ENCODE measurements around the gene CGNL1.

Gene CGNL1

DNA sequence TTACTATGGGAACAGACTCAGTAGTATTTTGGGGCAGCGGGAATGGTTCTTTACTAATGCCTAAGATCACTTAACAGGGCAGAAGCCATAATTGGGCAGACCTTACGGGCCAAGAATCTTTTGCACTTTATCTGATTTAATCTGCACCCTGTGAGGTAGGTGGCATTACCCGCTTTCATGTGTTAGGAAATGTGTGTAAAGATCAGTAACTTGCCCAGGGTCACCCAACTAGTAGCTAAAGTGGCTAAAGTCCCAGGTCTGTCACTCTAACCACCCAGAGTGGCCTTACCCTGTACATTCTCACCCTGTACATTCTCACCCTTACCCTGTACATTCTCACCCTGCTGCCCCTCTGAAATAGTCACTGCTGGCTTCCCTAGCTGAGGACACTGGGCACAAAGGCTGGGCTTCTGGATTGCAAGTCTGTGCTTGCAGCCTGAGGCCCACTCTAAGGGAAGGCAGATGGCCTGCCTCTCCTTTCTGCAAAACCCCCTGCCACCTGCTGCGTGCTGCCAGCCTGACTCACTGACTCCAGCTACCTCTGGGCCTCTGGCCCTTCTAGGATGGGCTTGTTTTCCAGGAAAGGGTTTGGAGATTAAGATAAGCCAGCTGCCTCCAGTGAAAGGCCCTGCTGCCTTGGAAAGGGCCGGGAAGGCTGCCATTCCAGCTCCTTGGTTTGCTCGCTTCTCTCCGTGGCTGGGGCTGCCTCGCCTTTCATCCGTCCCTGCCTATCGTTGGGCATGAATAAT lies 177.9 kb downstream of the CGNL1 start:
- no peak for DNase-seq

DNA sequence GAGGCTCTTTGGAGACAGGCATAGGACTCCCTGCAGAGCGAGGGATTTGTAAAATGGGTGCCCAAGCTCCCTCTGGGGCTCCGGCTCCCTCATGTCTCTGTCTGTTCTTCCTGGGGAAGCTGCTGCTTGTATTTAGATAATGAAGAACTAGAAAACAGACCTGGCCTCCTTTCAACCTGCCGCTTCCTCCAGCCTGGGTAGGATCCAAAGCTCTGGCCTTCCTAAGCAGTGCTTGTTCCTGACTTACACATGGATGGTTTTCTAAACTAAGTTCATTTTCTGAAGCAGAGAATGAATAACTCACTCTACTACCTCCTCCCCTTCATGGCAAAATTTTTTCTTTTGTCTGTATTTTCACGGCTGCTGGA lies 178.5 kb downstream of the CGNL1 start:
- DNase-seq, result no peak

DNA sequence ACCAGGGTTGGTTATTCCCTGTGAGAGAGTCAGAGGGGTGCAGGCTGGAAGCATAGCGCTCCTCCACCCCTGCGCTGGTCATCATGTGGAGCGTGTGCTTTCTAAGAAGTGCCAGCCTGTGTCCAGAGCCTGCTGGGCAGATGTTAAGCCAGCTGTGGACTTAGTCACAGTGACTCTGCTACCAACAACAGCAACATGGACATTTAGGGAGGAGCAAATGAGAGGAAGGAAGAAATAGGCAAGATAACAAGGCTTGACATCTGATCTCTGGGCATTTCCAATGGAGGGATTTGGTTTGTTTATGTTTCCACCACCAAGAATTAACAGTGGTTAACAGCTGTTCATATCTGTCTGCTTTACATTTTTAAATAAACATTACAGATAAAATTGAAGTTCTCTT lies 179.0 kb downstream of the CGNL1 start:
- no peak for DNase-seq

DNA sequence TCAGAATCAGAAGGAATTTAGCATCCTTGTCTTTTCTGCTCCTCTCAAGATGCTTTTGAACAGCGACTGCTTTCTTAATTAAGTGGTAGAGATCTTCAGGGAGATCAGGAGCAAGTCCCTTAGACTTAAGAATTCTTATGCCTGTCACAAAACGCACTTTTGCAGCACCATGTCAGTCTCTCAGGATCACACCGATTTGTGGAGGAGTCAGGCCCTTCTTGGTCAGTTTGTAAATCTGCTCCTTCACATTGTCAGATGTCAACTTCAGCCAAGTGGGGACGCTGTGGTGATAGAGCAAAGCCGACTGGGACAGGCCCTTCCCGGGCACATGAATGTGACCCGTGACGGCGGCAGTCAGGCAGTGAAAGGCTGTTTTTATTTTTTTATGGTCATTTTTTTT lies 179.7 kb downstream of the CGNL1 start:
- DNase-seq, result no peak

DNA sequence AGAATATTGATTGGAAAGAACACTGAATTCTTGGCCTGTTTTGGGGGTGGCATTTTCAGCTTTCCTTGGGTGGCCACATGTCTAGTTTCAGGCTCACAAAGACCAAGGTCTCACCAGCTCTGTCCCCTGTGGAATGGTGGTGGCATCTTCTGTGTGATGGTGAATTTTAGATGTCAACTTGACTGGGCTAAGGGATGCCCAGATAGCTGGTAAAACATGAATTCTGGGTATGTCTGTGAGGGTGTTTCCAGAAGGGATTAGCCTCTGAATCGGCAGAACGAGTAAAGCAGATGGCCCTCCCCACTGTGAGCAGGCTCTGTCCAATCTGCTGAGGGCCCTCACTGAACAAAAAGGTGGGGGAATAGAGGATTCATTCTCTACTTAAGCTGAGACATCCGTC lies 181.0 kb downstream of the CGNL1 start:
- DNase-seq, result no peak

DNA sequence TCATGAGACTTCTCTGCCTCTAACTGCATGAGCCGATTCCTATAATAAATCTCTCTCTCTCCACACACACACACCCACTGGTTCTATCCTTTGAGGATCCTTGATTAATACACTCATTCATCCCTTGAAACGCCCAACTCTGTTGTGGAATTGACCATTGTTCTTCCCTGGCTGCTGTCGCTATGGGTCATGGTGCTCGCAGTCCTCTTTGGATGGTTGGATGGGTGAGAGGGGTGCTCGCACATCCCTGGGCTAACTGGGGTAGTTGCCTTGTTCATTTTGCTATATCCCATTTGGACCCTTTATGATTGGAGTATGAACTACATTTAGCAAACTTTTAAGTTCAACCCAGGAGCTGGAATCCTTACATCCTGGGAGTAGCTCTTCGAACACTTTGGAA lies 181.5 kb downstream of the CGNL1 start:
- DNase-seq, result no peak

DNA sequence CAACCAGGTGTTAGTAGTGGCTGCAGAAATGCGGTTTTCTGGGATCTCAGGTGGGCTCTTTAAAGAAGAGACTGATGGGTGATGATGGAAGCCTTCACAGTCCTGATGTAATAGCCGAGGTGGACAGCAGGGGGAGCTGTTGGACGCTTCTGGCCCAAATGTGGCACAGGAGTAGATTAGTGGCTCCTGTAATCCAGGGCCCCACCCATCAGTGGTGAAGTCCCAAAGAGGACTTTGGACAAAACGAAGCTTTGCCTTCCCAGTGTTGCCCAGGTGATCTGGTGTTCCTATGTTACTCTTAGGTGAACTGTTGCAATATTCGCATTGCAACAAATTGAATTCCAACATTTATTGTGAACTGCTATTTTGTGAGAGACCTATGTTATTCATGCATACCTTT lies 183.6 kb downstream of the CGNL1 start:
- DNase-seq, result peak; percentile 86 to 87

DNA sequence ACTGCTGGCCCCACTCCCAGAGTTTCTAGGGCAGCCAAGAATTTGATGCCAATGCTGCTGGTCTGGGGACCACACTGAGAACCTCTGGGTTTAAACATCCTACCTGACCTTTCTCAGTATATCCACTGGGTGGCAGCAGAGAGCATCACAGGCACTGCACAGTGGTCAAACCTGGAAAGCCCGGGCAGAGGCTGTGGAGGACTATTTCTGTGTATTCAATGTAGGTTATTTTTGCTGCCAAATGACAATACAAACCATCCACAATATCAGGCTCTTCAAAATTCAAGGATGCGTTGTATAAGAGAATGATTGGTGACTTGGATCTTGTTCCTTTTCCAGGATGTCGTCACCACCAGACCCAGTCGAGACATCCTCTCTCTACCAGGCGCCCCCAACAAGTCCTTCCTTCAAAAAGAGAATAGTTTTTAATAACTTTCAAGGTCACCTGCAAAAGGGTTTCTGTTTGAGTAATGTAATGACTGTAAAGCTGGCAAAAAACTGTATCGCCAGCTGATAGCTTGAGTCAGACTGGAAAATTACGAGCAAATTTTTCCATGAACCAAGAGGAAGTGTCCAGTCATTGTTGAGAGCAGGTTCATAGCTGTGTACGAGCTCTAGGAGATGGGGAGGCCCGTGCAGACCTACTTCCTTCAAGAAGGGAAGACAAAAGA lies 184.9 kb downstream of the CGNL1 start:
- peak; percentile 58 to 69 for DNase-seq

DNA sequence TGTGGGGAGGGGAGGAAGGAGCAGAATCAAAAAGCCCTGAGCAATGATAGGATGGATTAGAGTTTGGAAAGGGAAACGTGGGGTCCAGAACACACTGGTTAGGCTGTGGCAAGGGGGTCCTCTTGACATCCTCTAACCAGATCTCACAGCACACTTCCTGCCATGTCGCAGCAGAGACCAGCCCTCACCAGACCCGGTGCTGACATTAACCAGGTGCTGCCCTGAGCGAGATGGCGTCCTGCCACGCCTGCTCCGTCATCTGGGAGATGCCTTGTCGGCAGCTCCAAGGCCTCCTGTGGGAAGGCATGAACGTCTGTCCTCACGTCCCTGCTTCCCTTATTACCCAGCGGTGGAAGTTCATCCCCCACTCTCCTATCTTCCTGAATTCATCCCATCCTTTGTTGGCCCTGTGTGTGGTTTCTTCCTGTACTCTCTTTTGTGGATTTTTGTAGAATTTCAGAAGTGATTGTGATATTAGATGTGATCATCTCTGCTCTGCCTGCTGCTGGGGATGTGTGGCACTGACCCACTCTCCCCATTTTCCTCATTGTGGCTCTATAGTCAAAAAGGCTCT lies 186.0 kb downstream of the CGNL1 start:
- DNase-seq, result no peak

DNA sequence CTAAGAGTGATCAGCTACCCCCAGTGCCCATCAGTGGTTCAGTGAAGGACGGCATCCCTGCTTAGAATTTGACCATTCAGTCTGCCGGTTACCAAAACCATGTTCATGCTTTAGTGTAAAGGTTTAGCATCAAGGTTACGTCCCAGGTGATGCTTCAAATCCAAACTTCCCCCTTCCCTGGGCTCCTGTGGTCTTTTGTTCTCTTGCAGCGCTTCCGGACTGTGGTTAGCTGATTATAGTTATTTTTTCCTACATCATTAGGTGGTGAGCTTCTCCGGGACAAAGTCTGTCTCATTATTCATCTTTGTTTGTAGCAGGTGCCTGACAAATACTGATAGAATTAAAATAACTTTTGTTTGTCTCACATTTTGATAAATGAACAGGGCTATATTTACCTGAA lies 187.1 kb downstream of the CGNL1 start:
- DNase-seq, result no peak

DNA sequence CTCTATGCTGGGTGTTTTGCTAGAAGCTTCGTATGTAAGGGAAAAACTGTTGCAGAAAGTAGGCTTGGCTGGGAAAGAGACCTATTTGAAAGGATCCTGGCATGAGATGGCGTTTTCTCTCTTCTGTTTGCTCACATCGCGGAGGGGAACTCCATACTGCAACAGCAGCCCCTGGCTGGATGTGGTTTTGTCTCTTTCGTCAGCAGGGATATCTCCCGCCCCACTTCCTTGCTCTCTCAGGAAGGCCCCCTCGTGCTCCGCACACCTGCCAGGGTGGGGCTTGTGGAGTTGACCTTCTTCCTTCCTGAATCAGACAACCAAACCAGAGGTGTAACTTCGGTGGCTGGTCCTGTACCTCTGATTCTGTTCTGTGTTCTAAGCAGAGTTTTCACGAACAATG lies 189.0 kb downstream of the CGNL1 start:
- peak; percentile 15 to 22 for DNase-seq

DNA sequence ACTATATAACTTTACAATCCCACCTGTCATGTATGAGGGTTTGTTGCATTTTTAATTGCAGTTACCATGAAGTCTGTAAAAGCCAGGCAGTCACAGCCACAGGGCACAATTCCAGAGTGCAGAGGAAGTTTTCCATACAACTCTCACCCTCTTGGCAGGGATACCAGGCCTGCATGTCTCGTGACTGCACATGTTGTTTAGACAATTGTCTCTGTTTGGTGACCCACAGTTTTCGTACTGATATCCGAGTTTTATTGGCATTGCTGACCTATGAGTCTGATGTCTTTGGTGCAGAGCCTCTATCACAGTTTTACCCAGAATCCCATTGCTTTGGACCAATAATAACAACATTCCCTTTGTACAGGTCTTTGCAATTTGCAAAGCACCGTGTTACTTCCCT lies 190.5 kb downstream of the CGNL1 start:
- DNase-seq, result no peak

DNA sequence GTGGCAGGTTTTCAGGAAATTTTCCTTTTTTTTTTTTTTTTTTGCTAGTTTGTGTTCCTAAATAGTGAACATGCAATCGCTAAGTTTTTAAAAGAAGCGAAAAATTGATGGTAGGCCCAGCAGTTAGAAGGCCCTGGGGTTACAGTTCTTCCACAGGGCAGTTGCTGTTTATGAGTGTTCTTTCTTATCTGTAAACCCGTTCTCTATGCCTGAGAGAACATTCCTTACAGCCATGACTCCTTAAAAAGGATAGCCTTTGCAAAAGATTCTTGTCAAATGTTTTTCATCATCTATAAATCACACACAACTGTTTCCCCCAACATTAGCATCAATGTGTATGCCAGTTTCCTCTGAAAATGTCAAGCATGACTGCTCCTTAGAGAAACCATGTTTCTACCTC lies 191.6 kb downstream of the CGNL1 start:
- no peak for DNase-seq

DNA sequence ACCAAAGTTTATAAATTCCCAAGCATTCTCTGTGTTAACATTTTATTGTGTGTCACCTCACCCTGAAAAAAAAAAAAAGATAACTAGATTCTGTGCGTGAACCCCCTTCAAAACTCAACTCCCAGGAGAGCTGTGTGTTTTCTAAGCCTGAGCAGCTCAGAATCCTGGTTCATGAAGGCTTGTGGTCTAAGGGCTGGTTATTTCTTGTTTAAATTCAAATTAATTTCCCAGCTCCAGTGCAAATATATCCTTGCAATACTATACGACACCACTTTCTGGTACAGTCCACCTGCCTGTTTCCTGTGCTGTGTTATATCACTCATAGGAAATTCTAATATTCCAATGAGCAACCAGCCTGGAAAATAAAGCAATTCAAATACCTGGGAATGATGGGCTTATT lies 192.0 kb downstream of the CGNL1 start:
- DNase-seq, result no peak

DNA sequence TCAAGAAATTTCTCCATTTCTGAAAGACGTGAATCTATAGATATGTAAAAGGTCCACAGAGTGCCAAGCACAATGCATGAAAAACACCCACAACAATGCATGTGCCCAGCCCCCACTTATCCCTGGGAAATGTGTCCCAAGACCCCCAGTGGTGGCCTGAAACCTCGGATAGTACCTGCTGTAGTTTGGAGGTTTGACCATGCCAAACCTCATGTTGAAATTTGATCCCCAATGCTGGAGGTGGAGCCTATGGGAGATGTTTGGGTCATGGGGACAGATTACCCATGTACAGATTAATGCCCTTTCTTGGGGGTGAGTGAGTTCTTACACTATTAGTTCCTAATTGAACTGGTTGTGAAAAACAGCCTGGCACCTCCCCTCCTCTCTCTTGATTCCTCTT lies 194.0 kb downstream of the CGNL1 start:
- DNase-seq, result no peak

DNA sequence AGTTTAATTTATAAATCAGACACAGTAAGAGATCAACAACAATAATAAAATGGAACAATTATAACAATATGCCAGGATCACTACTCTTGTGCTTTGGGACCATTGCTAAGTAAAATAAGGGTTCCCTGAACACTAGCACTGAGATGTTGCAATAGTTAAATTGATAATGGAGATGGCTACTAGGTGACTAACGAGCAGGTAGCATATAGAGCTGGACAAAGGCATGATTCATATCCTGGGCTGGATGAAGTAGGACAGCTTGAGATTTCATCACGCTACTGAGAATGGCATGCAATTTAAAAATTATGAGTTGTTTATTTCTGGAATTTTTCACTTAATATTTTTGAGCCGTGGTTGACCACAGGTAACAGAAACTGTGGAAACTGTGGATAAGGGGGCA lies 194.7 kb downstream of the CGNL1 start:
- no peak for DNase-seq

DNA sequence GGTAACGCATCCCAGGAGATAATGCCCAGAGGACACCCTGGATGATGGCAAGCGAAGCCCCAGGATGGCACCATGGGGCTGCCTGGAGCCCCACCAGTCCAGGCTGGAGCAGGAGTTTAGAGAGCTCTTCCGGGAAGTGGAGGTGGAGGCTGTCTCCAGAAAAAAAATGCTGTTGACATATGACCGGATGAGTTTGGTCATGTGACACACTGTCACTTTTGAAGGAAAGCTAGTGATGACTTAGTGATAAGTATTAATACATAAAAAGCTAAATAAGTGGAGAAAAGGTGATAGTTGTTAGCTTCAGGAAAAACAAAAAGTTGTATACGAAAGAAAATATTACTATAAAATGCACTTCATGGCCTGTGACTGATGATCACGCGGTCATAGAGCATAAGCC lies 195.4 kb downstream of the CGNL1 start:
- no peak for DNase-seq

DNA sequence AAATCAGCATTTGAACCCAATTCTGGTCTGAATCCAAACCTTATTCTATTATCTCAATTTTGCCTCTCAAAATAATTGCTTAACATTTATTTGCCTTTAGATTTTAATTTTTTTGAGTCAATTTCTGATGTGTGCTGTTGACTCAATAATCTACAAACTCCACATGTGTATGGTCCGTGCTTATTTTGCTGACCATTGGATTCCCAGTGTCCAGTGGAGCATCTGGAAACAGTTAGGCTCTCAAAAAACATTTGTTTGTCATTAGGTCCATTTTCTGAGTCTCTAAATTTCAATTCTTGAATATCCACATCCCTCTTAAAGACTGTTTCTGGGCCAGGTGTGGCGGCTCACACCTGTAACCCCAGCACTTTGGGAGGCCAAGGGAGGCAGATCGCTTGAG lies 196.2 kb downstream of the CGNL1 start:
- DNase-seq, result no peak

DNA sequence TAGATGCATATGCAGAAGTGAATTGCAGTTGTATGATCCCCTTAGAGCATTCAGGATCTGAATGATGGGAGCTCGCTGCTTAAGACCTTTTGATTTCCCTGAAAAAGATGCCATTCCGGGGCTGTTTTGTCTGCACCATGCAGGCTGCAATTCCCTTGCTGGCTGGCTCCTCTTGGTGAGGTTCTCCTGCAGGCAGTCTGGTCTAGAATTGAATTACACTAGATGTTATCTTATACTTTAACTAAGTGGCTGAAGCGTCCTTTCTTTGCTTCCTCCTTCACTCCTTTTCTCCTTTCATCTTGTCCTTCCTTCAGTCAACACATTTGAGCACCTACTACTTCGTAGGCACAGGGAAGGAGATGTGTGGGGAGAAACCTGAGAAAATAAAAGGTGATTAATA lies 196.8 kb downstream of the CGNL1 start:
- DNase-seq, result no peak

DNA sequence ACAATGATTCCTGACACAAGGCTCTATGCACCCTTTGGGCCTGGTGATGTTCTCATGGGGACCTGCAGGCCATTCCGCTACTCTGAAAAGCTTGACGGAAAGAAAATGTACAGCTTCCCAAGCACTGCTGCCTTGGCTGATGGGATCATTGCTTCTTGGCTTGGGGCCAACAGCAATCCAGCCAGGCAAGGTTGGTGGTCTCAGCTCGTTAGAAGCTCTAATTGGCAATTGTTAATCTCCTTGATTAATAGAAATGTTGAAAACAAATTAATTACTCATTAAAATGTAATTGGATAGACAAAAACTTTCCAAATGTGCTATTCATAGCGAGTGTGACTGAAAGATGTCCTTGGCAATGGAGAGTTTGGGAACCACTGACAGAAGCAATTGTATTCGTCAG lies 199.1 kb downstream of the CGNL1 start:
- DNase-seq, result no peak

DNA sequence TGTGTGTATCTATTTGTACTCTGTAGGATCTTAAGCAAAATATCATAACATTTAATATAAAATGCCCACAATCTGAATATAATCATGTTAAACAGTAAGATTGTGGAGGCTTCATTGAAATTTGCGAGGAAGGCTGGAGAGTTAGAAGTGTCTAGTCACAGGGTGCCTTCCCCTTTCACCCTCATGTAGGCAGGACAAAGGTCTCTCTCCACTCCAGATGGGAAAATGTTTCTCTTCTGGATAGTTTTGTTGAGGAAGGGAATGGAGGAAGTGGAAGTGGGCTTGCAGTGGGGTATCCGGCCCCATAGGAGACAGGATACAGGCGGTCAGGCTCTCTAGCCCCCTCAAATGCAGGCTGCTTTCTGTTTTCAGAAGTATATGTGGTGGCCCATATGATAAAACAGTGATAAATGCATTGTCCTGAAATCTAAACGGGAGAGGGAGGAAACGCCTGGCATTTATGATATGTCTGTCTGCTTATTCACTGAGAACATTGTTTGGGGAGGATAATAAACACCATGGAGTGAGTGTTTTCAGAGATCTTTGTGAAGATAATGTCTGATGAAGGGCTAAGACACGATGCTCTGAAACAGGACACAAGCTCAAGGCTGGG lies 202.1 kb downstream of the CGNL1 start:
- DNase-seq, result no peak

DNA sequence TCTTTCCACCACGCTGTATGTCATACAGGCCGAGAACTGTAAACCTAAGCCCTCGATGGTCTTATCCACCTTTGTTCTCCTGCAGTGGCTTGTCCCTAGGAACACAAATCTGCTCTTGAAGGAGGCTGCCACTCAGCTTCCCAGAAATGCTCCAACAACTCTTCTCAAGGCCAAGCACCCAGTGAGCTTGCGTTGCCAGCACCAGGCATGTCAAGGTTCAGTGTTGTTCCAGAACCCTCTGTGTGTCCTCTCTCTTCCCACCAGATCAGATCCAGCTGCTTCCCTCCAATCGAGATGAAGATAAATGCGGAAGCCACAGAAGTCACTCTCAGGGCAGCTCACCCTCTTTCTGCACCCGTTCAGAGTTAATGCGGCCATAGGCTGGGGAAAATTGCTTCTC lies 204.1 kb downstream of the CGNL1 start:
- DNase-seq, result no peak

DNA sequence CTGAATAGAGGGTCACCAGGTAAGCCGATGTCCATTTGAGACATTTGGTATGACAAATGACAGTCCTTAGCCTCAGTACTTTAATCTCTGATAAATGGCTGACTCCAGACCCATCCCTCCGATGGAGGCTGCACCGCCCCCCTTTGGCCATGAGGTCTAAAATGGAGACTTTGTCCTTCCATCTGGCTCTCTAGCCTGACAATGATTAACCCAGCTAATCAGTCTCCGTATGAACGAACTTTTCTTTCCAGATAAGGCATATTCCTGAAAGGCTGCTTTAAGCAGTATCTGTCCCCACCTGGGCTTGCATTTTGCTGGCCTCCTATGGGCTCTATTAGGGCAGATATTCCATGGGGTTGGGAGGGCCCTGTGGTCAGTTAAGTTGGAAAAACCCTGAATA lies 204.6 kb downstream of the CGNL1 start:
- DNase-seq, result no peak

DNA sequence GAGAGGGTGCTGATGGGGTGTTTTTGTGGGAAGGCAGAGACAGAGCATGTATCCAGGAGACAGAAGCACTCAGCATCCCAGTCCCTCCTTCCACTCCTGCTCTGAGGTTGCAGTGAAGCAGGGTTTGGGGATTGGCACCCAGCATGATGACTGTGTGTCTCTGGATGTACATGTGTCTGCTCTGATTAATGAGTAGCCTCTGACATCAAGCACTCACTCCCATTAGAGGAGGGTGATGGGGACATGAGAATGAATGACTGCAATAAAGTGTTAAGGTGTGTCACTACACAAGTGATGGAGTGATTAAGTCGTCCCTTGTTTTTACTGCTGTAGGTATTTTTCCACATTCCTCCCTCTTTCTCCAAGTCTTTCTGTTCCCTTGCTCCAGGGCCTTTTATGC lies 205.8 kb downstream of the CGNL1 start:
- DNase-seq, result no peak
